K562 (cell line): ENCODE measurements around the gene DVL2.

Experiments used
- MAX ChIP-seq: sonication (generic); formaldehyde crosslinking; IDR thresholded peaks from 2 replicates; pipeline ENCODE4 v1.9.0; 2022; ENCODE audit warnings: mild to moderate bottlenecking, missing genetic modification reagents
- ZNF282 ChIP-seq: sonication (generic); formaldehyde crosslinking; IDR thresholded peaks from 2 replicates; pipeline ENCODE4 v1.8.1; 2023; ENCODE audit warnings: missing genetic modification reagents
- TF ChIP-seq, protein P1 (sequence below), 3 experiments: IDR thresholded peaks in 2 of 3; conservative IDR thresholded peaks in 1 of 3; 2 replicates each; pipeline ENCODE4 v1.5.1; 2011 to 2012; ENCODE audit warnings: low read length in 3 of 3, mild to moderate bottlenecking in 3 of 3, control low read depth in 2 of 3, improper control_type of control experiment in 1 of 3, inconsistent platforms in 1 of 3, low read depth in 1 of 3, mixed read lengths in 1 of 3, moderate library complexity in 1 of 3; ENCODE audit not compliant: insufficient read depth in 2 of 3

DNA sequence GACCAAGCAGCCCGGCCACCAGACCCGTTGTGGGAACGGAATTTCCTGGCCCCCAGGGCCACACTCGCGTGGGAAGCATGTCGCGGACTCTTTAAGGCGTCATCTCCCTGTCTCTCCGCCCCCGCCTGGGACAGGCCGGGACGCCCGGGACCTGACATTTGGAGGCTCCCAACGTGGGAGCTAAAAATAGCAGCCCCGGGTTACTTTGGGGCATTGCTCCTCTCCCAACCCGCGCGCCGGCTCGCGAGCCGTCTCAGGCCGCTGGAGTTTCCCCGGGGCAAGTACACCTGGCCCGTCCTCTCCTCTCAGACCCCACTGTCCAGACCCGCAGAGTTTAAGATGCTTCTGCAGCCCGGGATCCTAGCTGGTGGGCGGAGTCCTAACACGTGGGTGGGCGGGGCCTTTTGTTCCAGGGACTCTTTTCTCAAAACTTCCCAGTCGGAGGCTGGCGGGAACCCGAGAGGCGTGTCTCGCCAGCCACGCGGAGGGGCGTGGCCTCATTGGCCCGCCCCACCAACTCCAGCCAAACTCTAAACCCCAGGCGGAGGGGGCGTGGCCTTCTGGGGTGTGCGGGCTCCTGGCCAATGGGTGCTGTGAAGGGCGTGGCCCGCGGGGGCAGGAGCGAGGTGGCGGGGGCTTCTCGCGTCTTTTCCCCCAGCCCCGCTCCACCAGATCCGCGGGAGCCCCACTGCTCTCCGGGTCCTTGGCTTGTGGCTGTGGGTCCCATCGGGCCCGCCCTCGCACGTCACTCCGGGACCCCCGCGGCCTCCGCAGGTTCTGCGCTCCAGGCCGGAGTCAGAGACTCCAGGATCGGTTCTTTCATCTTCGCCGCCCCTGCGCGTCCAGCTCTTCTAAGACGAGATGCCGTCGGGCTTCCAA lies 47.0 kb upstream of the DVL2 start, which contains the start of gene SLC2A4:
- TF ChIP-seq MAX (peak; percentile 73), ZNF282 (CRISPR knock-in tag) (no peak)
- TF ChIP-seq, protein P1, sequence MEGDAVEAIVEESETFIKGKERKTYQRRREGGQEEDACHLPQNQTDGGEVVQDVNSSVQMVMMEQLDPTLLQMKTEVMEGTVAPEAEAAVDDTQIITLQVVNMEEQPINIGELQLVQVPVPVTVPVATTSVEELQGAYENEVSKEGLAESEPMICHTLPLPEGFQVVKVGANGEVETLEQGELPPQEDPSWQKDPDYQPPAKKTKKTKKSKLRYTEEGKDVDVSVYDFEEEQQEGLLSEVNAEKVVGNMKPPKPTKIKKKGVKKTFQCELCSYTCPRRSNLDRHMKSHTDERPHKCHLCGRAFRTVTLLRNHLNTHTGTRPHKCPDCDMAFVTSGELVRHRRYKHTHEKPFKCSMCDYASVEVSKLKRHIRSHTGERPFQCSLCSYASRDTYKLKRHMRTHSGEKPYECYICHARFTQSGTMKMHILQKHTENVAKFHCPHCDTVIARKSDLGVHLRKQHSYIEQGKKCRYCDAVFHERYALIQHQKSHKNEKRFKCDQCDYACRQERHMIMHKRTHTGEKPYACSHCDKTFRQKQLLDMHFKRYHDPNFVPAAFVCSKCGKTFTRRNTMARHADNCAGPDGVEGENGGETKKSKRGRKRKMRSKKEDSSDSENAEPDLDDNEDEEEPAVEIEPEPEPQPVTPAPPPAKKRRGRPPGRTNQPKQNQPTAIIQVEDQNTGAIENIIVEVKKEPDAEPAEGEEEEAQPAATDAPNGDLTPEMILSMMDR (IDR thresholded peaks at IDR 0.05 in 2 of 3, conservative IDR thresholded peaks at IDR 0.05 in 1 of 3; ENCODE audit: insufficient read depth in 2 of 3, low read depth in 1 of 3, low read length in 3 of 3), result no peak
